NCI-H748 treated with DMSO at 0.1 percent for 48 hours (cell line): ENCODE results near the gene RTKN.
A peak's percentile ranks its signal among the peaks of the same experiment; 100 is the strongest.
"Not testable (repeated sequence)": the region's sequence is repeated elsewhere in the genome, so short reads cannot be mapped to it uniquely, and the experiment has no call there.

Source experiments
- DNase-seq: peaks from one replicate; lab custom pipeline; 2025; lab: John Stamatoyannopoulos, UW

RTKN gene

DNA sequence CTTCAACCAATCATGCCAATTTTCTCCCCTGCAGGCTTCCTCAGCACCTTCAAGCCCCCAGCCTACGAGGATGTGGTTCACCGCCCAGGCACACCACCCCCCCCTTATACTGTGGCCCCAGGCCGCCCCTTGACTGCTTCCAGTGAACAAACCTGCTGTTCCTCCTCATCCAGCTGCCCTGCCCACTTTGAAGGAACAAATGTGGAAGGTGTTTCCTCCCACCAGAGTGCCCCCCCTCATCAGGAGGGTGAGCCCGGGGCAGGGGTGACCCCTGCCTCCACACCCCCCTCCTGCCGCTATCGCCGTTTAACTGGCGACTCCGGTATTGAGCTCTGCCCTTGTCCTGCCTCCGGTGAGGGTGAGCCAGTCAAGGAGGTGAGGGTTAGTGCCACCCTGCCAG is 18.4 kb upstream of the RTKN start:
- DNase-seq: not testable (repeated sequence)

DNA sequence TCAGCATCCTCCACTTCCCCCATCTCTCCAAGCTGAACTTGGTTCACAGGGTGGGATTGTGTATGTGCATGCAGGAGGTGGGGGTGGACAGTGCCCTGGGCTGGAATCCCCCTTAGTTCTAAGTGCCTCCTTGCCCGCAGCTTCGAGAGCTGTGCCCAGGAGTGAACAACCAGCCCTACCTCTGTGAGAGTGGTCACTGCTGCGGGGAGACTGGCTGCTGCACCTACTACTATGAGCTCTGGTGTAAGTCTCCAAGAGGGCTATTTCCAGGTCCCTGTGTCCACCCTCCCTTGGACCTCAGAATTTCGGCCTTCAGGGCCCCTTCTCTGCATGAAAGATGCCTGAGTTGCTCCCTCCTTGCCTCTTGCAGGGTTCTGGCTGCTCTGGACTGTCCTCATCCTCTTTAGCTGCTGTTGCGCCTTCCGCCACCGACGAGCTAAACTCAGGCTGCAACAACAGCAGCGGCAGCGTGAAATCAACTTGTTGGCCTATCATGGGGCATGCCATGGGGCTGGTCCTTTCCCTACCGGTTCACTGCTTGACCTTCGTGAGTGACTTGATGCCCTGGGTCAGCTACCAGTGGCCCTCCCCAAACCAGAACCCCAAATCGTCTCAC is 17.9 kb upstream of the RTKN start:
- not testable (repeated sequence) for DNase-seq

DNA sequence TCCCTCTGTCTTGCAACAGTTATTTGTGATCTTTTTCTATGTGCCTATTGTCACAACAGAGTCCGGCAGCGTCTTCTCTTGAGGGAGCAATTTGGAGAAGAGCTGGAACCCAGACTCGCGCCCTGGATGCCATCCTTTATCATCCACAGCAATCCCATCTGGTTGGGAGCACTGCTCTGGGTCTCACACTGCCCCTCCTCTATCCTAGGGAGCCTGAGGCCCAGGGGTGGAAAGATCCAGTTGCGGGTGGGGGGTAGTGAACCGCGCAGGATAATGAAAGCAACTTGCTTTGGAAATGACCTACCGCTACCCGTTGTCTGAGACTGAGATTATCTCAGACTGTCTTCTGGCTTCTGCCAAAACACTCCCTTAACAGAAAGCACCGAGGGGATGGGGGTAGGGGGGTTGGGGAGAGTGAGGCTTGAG is 17.2 kb upstream of the RTKN start:
- no peak for DNase-seq

DNA sequence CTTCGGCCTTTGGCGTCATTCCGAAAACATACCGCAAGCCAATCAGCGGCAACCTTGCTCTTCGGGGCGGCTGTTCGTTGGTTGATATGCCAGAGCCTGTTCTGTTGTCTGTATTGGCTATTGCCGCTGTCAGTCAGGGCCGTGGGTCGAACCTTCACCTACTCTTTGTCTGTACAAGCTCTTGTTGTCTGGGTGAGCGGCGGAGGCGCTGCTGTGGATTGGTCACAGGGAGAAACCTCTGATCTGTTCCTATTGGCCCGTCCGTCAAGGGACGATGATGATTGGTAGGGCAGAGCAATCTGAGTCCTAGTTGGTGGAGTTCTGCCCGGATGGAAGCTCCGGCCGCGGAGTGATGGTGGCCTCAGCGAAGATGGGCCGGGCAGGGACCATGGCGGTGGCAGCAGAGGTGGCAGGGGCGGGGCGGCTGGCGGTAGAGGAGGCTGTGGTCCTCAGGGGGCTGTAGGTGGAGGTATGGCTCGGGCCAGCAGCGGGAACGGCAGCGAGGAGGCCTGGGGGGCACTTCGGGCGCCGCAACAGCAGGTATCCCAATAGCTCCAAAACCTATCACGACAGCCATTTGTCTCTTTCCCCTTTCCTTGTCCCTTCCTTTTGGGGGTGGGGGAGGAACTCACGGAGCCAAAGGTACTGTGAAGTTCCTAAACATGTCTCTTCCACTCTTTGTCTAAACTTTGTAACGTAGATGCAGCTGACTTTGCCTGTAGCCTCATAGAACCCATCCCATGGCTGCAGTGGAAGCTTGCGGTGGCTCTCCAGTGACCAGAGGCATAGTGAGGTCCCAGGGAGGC is 16.6 kb upstream of the RTKN start, which contains the start of gene WBP1:
Gene WBP1, plus strand, starts transcription at position 307 of the 806 bp plus-strand sequence. Its CDS starts 165 bp downstream, at position 472.
- DNase-seq: peak; percentile 97

DNA sequence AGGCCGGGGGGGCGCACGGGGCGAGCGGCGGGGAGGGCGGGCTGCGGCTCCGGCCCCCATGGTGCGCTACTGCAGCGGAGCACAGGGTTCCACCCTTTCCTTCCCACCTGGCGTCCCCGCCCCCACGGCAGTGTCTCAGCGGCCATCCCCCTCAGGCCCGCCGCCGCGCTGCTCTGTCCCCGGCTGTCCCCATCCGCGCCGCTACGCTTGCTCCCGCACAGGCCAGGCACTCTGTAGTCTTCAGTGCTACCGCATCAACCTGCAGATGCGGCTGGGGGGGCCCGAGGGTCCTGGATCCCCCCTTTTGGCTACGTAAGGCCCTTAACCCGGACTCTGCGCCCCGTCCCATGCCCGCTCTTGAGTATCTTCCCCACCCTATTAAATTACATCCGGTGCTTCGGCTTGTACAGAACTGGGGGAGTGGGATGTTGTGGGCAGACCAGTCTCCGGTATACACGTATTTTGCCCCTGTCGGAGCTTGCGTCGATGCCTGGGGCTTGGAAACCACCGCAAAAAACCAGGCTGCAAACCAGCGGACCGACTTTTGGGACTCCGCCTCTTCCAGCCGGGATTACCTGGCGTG is 15.9 kb upstream of the RTKN start:
- peak; percentile 57 for DNase-seq

DNA sequence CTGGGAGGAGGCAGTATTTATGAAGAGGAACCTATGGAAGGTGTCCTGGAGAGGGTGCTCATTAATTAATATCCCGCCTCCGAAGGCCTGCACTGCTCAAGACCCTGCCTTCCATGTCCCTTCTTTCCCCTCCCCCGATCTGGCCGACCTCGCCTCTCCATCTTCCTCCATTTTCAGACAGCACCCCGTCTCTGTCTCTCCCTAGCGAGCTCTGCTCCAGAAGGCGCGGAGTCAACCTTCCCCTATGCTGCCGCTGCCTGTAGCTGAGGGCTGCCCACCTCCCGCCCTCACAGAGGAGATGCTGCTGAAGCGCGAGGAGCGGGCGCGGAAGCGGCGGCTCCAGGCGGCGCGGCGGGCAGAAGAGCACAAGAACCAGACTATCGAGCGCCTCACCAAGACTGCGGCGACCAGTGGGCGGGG is 15.4 kb upstream of the RTKN start:
- peak; percentile 56 for DNase-seq

DNA sequence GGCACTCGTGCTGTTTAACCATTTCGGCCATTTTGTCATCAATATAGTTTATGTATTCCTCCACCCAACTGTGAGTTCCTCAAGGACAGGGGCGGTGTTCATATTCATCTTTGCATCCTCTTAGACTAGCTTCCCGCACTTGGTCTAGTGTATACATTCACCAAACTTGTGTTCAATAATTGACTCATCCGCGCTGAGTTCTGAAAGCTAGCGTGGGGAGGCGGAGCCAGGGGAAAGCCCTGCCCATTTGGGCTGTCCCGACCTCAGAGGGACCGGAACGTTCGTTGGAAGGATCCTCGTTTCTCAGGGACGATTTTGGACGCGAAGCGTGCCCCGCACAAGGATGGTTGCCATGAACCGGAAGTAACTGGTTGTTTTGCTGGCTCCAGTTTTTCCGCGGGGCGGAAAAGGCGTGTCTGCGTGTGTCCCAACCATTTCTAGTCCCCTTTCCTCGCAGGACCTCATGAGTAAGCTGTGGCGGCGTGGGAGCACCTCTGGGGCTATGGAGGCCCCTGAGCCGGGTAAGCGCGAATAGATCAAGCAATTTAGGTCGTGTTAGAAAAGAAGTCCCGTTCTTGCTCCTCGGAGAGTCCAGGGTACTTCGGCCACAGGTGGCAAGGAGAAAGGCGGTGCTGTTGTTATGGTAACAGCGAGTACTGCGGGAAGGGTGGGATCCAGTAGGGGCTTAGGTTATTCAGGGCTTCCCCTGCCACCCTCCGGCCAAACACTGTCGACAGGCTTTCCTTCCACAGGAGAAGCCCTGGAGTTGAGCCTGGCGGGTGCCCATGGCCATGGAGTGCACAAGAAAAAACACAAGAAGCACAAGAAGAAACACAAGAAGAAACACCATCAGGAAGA is 13.1 kb upstream of the RTKN start, which contains the start of gene INO80B:
Gene INO80B, plus strand, starts transcription at position 434 of the 858 bp plus-strand sequence. Its CDS starts 30 bp downstream, at position 464.
- DNase-seq: peak; percentile 85

DNA sequence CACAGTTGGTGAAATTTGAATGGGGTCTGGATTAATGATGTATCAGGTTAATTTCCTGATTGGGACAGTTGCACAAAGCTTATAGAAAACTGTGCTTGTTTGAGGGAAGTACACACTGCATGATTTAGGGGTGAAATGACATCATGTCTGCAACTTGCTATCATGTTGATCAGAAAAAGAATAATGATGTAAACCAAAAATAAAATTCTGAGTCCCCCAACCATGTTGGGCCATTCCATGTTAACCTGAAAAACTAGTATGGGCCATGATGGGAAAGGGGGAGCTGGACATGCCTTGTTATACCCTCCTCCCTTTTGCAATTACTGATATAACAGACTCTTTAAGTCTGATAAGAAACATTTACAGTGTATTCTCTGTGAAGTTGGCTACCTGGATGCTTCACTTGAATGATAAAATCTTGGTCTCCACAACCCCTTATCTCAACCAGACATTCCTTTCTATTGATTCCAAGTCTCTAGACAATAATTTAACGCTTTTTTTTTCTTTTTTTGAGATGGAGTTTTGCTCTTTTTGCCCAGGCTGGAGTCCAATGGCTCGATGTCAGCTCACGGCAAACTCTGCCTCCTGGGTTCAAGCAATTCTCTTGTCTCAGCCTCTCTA is 8.9 kb upstream of the RTKN start:
- DNase-seq: no peak

DNA sequence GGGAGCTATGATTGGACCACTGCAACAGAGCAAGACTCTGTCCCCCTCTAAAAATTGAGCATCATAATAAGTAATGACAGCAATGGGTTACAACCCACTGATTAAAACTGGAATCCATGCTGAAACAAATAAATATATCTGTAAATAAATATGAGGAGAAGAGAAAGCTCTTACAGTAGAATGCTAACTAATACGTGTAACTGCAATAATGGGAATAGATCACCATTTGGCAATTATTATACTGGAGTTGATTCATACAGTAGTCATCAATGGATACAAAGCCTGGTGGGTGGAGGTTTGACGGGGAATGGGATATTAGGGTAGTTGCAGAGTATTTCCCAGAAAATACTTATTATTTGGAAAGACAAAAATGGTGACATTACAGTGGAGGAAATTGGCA is 7.0 kb upstream of the RTKN start:
- DNase-seq: no peak

DNA sequence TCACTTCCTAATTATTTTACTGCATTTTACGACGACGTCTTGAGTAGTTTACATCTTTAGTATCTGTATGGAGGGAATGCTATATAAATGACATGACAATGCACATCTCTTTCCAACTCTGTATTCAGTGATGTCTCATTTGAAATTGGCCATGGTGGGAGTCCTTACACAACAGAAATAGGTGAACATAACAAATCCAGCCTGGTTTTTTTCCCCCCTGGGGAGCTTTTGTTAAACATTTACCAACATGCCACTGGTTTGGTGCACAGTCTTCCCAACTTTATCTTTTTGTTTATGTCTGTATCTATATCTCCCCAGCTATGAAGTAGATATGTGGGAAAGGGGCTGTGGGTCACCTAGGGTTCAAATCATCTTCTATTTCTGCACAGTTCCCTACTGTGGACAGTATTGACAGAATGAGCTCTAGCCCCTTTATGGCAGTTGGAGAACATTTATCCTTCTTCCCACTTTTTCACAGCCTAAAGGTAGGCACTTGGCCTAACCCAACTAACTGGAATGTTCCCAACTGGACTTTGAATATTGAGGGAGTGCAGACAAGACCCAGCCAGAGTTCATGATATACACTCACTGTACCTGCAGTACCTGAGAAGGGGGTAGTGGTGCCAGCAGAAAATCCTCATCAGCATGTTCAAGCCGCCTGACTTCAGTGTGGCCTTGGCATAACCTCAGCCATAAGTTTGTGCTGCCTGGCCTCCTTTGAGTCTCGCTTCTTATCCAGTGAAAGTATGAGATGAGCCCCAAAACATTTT is 5.7 kb upstream of the RTKN start:
- DNase-seq: no peak

DNA sequence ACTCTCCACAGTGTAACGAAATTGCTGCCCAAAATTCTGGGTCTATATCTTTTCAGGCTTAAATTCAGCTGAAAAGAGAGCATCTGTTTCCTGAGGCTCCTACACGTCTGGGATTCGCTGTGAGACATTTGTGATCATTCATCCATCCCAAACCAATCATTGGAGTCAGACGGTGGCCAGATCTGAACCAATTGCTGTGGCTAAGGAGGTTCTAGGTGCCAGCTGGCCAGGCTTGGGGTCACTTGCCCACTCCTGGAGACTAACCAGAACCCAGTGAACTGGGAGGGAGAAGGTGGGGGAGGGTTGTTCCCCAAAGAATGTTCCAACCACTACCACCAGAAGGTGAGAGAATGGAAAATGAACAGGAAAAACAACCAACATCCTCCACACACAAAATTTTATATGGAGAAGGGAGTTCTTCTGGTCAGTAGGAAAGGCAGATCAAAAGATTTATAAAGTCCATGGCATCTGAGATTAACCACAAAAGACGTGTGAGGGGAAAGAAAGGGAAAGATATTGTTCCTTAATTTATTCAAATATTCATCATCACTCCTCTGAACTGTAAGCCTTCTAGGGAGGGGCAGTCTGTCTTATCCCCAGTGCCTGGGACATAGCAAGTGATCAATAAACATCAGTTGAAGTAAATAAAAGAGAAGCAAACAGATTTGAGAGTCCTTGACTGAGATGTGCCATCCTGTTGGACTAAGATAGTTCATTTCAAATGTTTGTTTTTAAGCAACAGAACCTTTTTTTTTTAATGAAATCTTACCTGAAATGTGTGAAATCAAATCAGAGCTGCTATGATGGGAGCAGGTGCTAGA is 3.0 kb upstream of the RTKN start:
- DNase-seq: no peak

DNA sequence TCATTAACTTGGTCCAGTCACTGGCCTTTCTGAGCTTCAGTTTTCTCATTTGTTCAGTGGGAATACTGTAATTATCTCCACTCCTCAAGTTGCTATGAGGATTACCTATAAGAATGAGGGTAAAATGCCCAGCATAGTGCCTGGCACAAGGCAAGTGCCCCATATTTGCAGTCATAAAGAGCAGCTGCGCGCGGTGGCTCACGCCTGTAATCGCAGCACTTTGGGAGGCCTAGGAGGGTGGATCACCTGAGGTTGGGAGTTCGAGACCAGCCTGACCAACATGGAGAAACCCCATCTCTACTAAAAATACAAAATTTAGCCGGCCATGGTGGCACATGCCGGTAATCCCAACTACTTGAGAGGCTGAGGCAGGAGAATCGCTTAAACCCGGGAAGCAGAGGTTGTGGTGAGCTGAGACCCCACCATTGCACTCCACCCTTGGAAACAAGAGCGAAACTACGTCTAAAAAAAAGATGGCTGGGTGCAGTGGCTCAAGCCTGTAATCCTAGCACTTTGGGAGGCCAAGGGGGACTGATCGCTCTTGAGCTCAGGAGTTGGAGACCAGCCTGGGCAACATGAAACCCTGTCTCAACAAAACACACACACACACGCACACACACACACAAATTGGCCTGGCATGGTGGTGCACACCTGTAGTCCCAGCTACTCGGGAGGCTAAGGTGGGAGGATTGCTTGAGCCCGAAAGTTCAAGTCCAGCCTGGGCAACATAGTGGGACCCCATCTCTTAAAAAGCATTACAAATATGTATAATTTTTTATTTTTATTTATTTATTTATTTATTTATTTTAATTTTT is 953 bp upstream of the RTKN start:
- DNase-seq: not testable (repeated sequence)

DNA sequence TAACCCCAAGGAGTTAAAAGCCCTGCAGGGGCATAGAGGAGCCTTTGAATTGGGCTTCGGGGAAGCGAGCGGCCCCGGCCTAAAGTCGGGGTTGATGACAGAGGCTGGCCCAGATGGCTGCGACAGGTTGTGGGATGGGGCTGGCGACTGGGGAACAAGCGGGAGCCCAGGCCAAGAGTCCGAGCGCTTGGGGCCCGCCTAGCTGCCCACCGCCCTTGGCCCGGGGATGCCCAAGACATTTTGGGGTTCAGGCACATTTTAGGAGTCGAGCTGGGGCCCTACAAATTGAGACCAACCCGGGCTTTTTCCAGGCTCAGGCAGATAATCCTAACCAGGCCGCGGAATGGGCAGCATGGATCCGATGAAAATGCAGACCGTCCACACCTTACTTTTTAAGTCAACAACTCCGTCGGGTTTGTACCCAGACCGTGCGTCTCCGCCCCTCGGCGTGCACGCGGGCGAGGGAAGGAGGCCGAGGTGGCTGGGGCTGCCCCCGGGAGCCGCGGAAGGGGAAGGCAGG is 507 bp downstream of the RTKN start:
- DNase-seq: no peak

DNA sequence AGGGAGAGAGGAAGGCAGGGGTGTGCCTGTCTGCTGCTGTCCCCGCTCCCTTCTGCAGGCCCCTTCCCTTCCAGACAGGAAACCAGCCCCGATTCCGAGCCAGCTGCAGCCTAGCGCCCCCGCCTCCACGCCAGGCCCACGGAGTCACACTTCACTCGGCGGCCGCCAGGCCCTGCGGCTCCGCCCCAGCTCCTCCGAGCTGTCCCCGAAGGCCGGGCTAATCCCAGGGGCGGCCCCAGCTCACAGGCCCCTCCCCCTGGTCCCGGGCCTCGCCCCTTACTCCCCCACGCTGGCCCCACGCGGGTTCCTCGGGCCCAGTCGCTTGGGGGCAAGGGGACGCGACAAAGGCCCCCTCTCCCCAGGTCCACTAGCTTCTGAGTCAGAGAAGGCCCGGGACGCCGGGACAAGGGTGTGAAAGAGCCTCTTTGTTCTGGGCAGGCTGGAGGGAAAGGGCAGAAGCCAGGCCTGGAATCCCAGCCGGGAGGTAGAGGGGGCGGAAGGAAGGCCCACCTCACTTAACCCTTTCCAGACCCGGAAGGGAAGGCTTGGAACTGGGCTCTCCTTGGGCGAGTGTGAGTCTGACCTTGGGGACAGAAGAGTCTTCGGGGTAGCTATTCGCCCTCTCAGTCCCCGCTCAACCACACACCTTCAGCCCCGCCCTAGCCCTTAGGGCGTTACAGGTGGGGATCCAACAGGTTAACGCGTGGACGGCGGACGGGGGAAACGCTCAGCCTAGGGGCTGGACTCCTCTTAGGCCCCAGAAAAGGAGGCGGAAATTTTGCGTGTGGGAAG is 1.2 kb downstream of the RTKN start:
- peak; percentile 34 for DNase-seq

DNA sequence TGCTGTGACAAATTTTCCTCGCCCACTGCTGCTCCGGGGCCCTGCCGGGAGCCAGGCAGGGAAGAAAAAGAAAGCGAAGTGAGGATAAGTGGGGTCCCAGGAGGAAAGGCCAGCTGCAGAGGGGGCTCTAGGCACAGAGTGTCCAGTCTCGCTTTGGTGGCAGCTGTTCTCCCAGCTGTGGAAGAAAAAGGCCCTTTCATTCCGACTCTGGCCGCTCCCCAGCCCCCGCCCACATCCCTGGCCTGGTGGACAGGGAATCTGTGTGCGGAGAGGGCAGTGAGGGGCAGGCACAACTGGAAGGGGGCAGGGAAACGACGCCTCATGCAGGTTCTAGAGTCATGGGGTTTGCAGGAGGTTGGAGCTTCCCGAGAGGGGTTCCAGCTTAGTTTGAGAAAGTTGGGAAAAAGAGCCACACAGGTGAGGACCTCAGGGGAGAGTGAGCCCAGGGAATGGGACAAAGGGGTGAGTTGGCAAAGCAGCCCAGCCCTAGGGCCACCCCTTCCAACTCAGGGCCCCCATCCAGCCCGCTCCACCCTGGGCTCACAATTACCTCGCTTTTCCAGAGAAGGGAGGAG is 1.8 kb downstream of the RTKN start:
- DNase-seq: no peak

DNA sequence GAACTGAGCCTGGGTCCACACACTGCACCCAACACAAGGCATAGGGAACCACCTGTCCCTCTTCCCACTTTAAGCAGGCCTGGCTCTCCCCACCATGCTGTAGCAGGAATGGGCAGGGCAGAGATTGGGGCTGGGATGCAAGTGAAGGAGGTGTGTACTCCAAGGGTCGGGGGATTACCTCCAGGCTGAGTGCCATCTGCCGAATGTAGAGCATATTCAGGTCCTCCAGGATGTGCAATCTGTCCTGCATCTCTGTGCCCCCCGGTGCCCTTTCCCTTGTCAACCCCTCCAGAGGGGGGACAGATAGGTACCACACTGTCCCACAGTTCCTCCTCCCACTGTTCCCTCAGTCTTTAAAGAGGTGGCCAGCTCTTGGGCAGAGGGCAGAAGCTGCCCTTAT is 2.4 kb downstream of the RTKN start:
- DNase-seq: no peak

DNA sequence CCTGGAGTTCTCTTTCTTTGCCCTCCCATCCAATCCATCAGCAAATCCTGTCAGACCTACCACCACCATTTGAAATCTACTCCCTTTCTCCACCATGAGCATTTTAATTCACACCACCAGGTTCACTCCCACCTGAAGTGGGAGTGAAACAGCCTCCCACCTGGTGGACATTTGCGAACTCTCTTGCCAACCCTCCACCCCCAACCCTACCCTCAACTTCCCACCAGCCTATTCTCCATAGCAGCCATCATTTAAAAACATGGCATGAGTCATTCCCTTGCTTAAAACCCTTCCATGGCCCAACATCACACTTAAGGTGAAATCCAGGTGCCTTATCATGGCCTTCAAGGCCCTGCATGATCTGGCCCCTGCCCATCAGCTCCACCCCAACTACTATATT is 3.5 kb downstream of the RTKN start:
- no peak for DNase-seq
